GM19099 (cell line): ENCODE measurements around the gene STT3B.

ENCODE experiments used
- POLR2A ChIP-seq: IDR thresholded peaks from 3 replicates; pipeline ENCODE4 v1.6.1; 2011; ENCODE audit warnings: low read depth; ENCODE audit not compliant: insufficient read length; ENCODE audit errors: extremely low read depth

The STT3B gene

GRCh38 chr3:31592764-31593163 is 60.0 kb downstream of the STT3B start:
- no peak for TF ChIP-seq POLR2A

- TF ChIP-seq POLR2A: no peak
Observed at GRCh38 chr3:31596176-31596575, 63.5 kb downstream of the STT3B start.

GRCh38 chr3:31600431-31600830 is 67.7 kb downstream of the STT3B start:
- TF ChIP-seq POLR2A: no peak

- TF ChIP-seq POLR2A: no peak
Observed at GRCh38 chr3:31606453-31606852, 73.7 kb downstream of the STT3B start.

GRCh38 chr3:31610700-31611275 is 78.1 kb downstream of the STT3B start:
- no peak for TF ChIP-seq POLR2A

GRCh38 chr3:31613177-31613576 is 80.5 kb downstream of the STT3B start:
- TF ChIP-seq POLR2A: no peak

GRCh38 chr3:31613654-31614053 is 80.9 kb downstream of the STT3B start:
- no peak for TF ChIP-seq POLR2A

GRCh38 chr3:31614162-31614921 is 81.6 kb downstream of the STT3B start:
- no peak for TF ChIP-seq POLR2A

- no peak for TF ChIP-seq POLR2A
Observed at GRCh38 chr3:31615071-31615875, 82.5 kb downstream of the STT3B start.

- TF ChIP-seq POLR2A: no peak
Observed at GRCh38 chr3:31616711-31617110, 84.0 kb downstream of the STT3B start.

GRCh38 chr3:31620656-31621055 is 87.9 kb downstream of the STT3B start:
- no peak for TF ChIP-seq POLR2A

- no peak for TF ChIP-seq POLR2A
Observed at GRCh38 chr3:31621314-31621713, 88.6 kb downstream of the STT3B start.

- no peak for TF ChIP-seq POLR2A
Observed at GRCh38 chr3:31622636-31623288, 90.0 kb downstream of the STT3B start.

GRCh38 chr3:31624083-31624709 is 91.5 kb downstream of the STT3B start:
- no peak for TF ChIP-seq POLR2A

- no peak for TF ChIP-seq POLR2A
Observed at GRCh38 chr3:31625358-31625757, 92.6 kb downstream of the STT3B start.
